Adrenal gland (tissue), 5 donors: Measurements from ENCODE around the gene NHS.

Experiments used
- CTCF ChIP-seq, 6 experiments: fragments of 450-650 bp in 4 of 6; fragments of 200-600 bp in 2 of 6; sonication (generic) in 1 of 6; IDR thresholded peaks; 1 replicate in 5 of 6; 2 replicates in 1 of 6; pipeline versions ENCODE4 v1.5.1 to v1.8.0; 2016 to 2021; ENCODE audit warnings: antibody characterized with exemption in 6 of 6, mild to moderate bottlenecking in 2 of 6, moderate library complexity in 1 of 6
- POLR2A ChIP-seq, 2 donors: fragments of 450-650 bp; IDR thresholded peaks; one replicate each; pipeline ENCODE4 v1.6.1; 2017; ENCODE audit warnings: antibody characterized with exemption in 2 of 2, mild to moderate bottlenecking in 2 of 2, moderate library complexity in 1 of 2
- donor health status: DM: no; HTN: no; CAD: no.

- TF ChIP-seq CTCF (IDR thresholded peaks at IDR 0.05) (no peak), POLR2A (IDR thresholded peaks at IDR 0.05) (no peak)
Observed at GRCh38 chrX:17627026-17627425, 252.0 kb downstream of the NHS start.
